NCI-H748 treated with DMSO at 0.1 percent for 48 hours (cell line): ENCODE measurements around the gene AMZ1.
A peak's percentile ranks its signal among the peaks of the same experiment; 100 is the strongest.
"Not testable (repeated sequence)": the region's sequence is repeated elsewhere in the genome, so short reads cannot be mapped to it uniquely, and the experiment has no call there.

Experiments
- DNase-seq: peaks from one replicate; lab custom pipeline; 2025; lab: John Stamatoyannopoulos, UW

The AMZ1 gene

GRCh38 chr7:2691932-2692439 is 4.0 kb downstream of the AMZ1 start:
- not testable (repeated sequence) for DNase-seq

DNA sequence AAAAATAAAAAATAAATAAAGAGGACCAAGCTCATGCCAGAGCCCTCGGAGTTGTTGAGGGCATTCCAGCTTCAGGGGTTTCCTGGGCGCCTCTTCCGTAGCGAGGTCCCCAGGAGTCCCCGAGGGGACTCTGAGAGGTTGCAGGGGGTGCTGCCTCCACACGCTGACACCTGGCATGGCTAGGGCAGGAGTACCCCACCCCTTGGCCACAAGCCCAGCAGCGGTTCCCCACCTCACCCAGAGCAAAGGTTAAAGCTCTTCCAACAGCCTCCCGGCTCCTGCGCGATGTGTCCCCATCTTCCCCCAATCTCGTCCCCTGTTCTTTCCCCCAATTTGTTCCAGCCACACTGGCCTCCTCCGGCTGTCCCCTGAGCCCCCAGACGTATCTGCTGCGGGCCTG is 4.5 kb downstream of the AMZ1 start:
- DNase-seq = no peak

DNA sequence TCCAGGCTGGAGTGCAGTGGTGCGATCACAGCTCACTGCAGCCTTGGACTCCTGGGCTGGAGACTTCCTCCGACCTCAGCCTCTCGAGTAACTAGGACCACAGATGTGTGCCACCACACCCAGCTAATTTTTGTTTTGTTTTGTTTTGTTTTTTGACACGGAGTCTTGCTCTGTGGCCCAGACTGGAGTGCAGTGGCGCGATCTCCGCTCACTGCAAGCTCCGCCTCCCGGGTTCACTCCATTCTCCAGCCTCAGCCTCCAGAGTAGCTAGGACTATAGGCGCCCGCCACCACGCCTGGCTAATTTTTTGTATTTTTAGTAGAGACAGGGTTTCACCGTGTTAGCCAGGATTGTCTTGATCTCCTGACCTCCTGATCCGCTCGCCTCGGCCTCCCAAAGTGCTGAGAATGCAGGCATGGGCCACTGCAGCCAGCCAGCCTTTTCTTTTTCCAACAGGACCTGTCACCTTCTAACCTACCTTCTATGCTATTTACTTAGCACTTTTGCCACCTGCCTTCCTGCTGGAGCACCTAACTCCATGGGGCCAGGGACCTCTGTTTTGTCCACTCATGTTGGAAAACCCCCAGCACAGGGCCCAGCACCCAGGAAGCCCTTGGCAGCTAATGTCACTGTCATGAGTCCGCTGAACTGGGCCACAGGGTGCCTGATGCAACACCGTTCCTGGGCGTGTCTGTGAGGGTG is 5.6 kb downstream of the AMZ1 start:
- DNase-seq = not testable (repeated sequence)

- DNase-seq = not testable (repeated sequence)
Observed at GRCh38 chr7:2694122-2694436, 6.1 kb downstream of the AMZ1 start.

DNA sequence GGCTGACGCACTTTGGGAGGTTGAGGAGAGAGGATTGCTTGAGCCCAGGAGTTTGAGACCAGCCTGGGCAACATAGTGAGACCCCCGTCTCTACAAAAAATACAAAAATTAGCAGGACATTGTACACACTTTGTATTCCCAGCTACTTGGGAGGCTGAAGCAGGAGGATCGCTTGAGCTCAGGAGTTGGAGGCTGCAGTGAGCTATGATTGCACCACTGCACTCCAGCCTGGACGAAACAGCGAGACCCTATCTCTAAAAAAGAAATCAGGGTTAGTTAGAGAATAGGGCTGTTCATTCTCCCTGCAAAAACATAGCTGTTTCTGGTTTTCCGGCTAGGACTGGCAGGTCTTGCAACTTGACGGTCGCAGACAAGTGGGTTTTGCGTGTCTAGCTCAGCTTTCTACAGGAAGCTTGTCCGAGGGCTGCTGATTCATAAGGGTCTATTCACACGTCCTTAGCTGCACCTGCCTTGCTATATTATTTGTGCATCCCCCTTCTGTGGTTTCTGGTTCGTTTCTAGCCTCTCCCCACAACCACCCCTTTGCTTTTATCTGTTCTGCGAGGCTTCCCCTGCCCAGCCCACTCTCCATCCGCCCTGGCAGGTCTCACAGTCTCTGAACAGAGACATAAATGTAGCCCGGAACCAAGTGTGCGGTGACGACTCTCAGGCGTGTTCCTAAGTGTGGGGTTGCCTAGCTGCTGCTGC is 10.7 kb downstream of the AMZ1 start:
- DNase-seq = no peak

GRCh38 chr7:2699289-2699620 is 11.3 kb downstream of the AMZ1 start:
- DNase-seq = no peak

DNA sequence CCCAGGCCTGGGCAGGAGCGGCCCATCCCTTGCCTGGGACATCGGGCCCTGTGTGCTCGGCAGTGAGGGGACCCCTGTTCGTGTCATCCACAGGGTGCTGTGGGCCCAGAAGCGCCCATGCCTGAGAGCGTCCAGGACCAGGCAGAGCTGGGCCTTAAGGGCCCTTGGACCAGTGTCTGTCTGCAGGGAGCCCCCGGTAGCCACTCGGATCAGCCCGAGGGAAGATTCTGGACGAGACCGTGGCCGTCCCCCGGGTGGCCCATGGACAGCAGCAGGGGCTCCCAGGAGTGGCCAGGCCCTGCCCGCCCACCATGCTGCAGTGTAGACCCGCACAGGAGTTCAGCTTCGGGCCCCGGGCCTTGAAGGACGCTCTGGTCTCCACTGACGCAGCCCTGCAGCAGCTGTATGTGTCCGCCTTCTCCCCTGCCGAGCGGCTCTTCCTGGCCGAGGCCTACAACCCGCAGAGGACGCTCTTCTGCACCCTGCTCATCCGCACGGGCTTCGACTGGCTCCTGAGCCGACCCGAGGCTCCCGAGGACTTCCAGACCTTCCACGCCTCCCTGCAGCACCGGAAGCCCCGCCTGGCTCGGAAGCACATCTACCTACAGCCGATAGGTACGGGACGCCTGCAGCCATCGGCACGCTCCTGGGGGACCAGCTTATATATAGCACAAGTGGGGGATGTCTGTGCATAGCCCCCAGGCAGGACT is 12.3 kb downstream of the AMZ1 start:
- DNase-seq = no peak

DNA sequence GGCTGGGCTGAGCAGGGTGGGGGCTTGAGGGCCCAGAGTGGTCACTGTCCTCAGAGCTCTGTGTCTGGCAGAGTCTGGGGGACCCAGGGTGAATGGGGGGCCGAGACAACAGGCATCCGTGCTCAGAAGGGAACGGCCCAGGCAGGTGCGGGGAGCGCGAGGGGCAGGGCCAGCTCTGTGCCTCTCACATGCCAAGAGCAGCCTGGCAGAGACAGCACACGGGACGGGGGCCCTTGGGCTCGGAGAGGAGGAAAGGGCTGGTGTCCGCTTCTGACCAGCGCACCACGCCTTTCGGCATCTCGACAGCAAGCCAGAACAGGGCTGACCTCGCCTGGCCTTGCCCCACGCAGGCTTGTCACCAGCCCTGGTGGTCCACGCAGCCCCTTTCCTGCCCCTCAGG is 13.4 kb downstream of the AMZ1 start:
- no peak for DNase-seq

DNA sequence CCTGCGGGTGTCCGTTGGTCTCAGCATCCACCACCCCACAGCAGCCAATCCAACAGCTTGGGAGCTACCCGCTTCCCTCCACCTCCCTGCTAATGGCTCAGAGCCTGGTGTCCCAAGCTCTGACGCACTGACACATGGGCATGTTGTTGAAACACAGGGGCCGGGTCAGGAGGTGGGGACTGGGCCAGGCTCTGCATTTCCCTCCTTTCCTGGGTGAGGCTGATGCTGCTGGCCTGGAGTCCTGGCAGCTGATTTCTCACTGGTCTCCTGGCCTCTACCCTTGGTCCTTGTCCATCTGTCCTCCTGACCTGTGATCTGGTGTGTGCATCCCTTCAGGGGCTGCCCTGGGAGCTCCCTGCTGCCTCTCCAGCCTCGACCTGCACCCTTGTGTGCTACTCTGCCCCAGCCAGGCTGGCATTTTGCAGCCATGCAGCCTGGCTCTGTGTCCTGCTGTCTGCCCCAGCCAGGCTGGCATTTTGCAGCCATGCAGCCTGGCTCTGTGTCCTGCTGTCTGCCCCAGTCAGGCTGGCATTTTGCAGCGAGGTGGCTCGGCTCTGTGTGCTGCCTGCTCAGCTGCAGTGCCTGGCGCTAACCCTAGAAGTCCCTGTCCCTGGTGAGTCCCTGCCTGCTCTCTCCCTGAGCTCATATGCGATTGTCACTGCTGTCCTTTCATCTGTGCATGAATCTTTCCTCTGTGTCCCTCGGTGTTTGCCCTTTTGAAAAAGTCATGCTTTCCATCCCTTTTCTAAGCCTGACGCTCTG is 14.0 kb downstream of the AMZ1 start:
- DNase-seq = no peak

GRCh38 chr7:2702594-2702957 is 14.6 kb downstream of the AMZ1 start:
- DNase-seq = no peak

DNA sequence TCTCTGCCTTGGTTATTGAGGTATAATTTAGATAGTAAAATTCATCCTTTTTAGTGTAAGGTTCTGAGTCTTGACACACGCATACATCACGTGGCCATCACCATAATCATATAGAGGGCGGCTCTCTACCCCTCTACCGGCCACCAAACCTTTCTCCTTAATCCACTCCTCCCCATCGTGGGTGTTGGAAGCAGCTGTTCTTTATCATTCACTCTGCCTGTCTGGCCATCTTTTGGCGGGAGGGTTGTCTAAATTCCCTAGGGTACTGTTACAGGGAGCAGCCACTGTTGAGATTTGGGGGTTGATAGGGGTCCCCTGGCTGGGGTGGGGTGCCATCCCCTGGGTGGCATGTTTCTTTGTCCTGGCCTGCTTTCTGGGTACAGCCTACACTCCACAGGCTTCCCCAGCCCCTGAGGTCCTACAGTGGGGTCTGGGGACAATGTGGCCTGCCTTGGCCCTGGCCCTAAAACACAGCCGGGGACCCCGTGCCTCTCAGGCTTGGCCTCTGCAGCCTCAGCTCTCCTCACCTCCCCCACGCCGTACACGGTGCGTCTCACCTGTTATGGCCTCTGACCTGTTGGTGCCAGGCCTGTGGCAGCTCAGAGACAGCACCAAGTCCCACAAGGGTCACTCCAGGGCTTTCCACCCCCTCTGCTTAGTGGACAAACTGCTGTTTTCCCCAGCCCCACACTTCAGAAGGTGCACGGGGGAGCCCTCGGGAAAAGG is 17.5 kb downstream of the AMZ1 start:
- DNase-seq = no peak

DNA sequence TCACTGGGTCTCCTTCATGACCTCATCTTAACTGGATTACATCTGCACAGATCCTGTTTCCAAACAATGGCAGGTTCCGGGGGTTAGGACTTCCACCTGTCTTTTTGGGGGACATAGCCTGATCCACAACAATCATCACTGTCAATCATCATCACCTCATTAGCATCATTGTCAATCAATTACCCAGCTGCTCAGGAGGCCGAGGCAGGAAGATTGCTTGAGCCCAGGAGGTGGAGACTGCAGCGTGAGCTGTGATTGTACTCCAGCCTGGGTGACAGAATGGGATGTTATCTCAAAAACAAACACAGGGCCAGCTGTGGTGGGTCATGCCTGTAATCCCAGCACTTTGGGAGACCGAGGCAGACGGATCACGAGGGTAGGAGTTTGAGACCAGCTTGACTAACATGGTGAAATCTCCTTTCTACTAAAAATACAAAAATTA is 18.7 kb downstream of the AMZ1 start:
- DNase-seq = no peak

DNA sequence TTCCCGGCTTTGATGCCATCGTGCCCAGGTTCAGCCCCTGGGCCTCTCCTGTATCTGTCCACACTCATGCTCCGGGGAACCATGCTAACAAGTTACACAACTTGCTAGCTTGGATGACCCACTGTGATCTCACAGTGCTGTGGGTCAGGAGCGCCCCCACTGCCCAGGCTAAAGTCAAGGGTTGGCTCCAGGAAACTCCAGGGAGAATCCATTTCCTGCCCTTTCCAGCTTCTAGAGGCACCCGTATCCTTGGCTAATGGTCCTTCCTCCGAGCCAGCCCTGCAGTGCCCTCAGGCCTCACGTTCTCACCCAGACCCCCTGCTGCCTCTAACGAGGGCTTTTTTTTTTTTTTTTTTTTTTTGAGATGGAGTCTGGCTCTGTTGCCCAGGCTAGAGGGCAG is 19.5 kb downstream of the AMZ1 start:
- no peak for DNase-seq

GRCh38 chr7:2708041-2708440 is 20.0 kb downstream of the AMZ1 start:
- DNase-seq = no peak

- DNase-seq = no peak
Observed at GRCh38 chr7:2708547-2709310, 20.7 kb downstream of the AMZ1 start.

DNA sequence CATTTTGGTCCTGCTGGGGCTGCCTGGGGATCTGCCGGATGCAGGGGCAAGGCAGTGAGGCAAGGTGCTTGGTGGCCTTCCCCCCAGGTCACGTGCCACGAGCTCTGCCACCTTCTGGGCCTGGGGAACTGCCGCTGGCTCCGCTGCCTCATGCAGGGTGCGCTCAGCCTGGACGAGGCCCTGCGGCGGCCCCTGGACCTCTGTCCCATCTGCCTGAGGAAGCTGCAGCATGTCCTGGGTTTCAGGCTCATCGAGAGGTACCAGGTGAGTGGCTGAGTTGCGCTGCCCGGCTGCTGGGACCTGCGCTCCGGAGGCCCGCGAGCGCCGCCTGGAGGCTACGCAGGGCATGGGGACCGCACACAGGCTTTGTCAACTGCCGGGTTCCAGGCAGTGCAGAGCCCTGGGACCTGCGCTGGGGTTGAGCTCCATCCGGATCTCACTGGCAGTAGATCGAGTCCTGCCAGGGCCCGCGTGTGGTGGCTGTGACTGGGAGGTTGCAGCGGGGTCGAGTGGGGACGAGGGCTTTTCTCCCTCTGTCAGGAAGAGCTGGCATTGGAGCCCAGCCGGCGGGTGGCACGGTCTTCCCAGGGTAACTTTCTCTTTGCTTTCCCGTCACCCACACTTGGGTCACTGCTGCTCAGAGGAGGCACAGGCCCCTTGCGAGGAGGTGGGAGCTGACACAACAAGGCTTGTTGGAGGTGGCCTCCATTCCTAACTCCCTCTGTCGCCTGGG is 21.7 kb downstream of the AMZ1 start:
- peak; percentile 14 for DNase-seq

DNA sequence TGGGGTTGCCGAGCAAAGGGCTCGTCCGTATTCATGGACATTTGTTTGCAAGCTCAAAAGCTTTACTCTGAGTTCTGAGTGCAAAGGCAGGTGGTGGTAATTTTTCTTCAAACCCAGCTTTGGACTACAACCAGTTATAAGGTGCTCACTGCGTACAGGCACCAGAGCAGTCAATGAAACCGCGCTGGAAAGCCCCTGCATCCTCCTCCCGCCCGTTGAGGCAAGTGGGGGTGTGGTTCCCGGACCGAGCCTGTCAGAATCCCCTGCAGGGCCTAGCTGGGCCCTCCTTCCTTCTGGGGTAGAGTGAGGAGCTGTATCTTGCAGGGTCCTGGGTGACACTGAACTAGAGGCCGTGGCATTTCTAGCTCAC is 22.3 kb downstream of the AMZ1 start:
- DNase-seq = no peak

DNA sequence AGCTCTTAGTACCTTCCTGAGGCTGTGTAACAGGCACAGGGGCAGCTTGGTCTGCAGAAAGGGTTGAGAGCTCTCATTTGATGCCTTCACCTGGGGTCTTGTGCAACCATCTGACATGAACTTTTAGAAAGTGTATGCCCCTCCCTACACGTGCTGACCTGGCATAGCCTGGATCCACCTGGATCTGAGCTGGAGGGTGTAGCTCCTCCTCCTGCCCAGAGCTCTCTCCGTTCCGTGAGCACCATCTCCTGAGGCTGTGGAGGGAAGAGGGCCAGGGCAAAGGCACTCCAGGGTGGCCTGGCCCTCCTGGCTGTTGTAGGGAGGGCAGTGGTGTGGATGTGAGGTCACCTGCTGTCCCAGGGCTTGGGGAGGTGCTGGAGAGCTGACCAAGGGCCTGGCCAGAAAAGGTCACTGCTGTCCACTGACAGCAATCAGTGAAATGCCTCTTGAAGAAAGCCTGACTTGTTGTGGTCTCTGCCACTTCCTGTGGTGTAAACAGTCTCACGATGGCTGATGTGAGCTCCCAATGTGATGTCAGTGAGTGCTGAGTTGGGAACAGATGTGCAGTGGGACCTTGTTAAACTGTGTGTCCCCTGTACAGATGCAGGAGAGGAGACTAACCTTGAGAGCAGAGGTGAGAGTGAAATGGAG is 23.0 kb downstream of the AMZ1 start:
- no peak for DNase-seq

GRCh38 chr7:2711895-2712675 is 24.1 kb downstream of the AMZ1 start:
- DNase-seq = no peak
